ENCODE measurements around the gene SFT2D3. TPM values are rescaled to one million over a fixed set of nuclear protein-coding genes. Genes with fewer than 3 reads are reported as not detected.
A peak's percentile ranks its signal among the peaks of the same experiment; 100 is the strongest.

Gene SFT2D3
- total and polyA plus RNA-seq, 10 donors, result 3.7 to 13.2 (median 8.9) TPM

- Histone ChIP-seq H3K4me1 (peaks cover 0 to 44% (median 18%) of the 10 kb centered on the region in 6 donors), H3K27me3 (replicated peaks in 1 of 7) (peaks cover 0 to 30% (median 3%) of the 10 kb centered on the region in 7 donors), H3K36me3 (no peaks in the 10 kb centered on the region), H3K9me3 (no peaks in the 10 kb centered on the region), H3K27ac (peak overlapping the region in 5 of 8 donors; percentile 19 to 52 (median 25)), H3K4me3 (peak overlapping the region in 2 of 8 donors; percentile 21 to 43)
- 74 to 86% (median 78%) methylated on average over 14 to 19 of the region's 19 CpGs for WGBS, 5 donors
- TF ChIP-seq POLR2A (IDR thresholded peaks at IDR 0.05) (no peak), POLR2AphosphoS5 (IDR thresholded peaks at IDR 0.05) (no peak), CTCF (IDR thresholded peaks at IDR 0.05 in 8 of 11, conservative IDR thresholded peaks at IDR 0.05 in 3 of 11) (no peak)
- intact Hi-C loops (cut with DNase I; ENCODE audit: low total_unique reads), result no loop called here
- no peak for DNase-seq
Measured at GRCh38 chr2:127680706-127681287, 20.5 kb upstream of the SFT2D3 start.

GRCh38 chr2:127681288-127681804, 20.0 kb upstream of the SFT2D3 start:
- H3K36me3 ChIP-seq, result no peaks in the 10 kb centered on the region
- peak overlapping the region in 5 of 8 donors; percentile 19 to 52 (median 25) for H3K27ac ChIP-seq
- H3K4me3 ChIP-seq, result peak overlapping the region in 2 of 8 donors; percentile 21 to 43
- peaks cover 0 to 39% (median 15%) of the 10 kb centered on the region in 6 donors for H3K4me1 ChIP-seq
- peaks cover 0 to 25% (median 0%) of the 10 kb centered on the region in 7 donors for H3K27me3 ChIP-seq (replicated peaks in 1 of 7)
- 29 to 57% (median 38%) methylated on average over 12 to 25 of the region's 25 CpGs for WGBS, 5 donors
- DNase-seq, result peak; percentile 82
- intact Hi-C loops (cut with DNase I; ENCODE audit: low total_unique reads), result no loop called here
- H3K9me3 ChIP-seq, result no peaks in the 10 kb centered on the region
- TF ChIP-seq POLR2AphosphoS5 (IDR thresholded peaks at IDR 0.05) (peak in 2 of 3 donors; percentile 59 to 63), POLR2A (IDR thresholded peaks at IDR 0.05) (no peak)

- Histone ChIP-seq H3K36me3 (no peaks in the 10 kb centered on the region), H3K4me3 (no peak overlapping the region), H3K27me3 (replicated peaks in 1 of 7) (peaks cover 0 to 16% (median 0%) of the 10 kb centered on the region in 7 donors), H3K9me3 (no peaks in the 10 kb centered on the region), H3K4me1 (peaks cover 0 to 30% (median 10%) of the 10 kb centered on the region in 6 donors), H3K27ac (no peak overlapping the region)
- TF ChIP-seq POLR2AphosphoS5 (IDR thresholded peaks at IDR 0.05) (no peak), POLR2A (IDR thresholded peaks at IDR 0.05) (no peak), CTCF (IDR thresholded peaks at IDR 0.05 in 8 of 11, conservative IDR thresholded peaks at IDR 0.05 in 3 of 11) (no peak)
- WGBS, 5 donors, result 79 to 95% (median 94%) methylated on average over 6 of the region's 6 CpGs
- intact Hi-C loops (cut with DNase I; ENCODE audit: low total_unique reads), result no loop called here
- DNase-seq, result no peak
Measured at GRCh38 chr2:127681976-127682857, 19.1 kb upstream of the SFT2D3 start.

GRCh38 chr2:127683056-127683455, 18.2 kb upstream of the SFT2D3 start:
- Histone ChIP-seq H3K27me3 (replicated peaks in 1 of 7) (peaks cover 0 to 14% (median 0%) of the 10 kb centered on the region in 7 donors), H3K4me3 (no peak overlapping the region), H3K9me3 (peaks cover 0 to 4% (median 2%) of the 10 kb centered on the region in 8 donors), H3K4me1 (peaks cover 0 to 29% (median 10%) of the 10 kb centered on the region in 6 donors), H3K27ac (no peak overlapping the region), H3K36me3 (no peaks in the 10 kb centered on the region)
- intact Hi-C loops (cut with DNase I; ENCODE audit: low total_unique reads), result no loop called here
- no peak for DNase-seq
- TF ChIP-seq POLR2AphosphoS5 (IDR thresholded peaks at IDR 0.05), result no peak
- TF ChIP-seq CTCF (IDR thresholded peaks at IDR 0.05 in 8 of 11, conservative IDR thresholded peaks at IDR 0.05 in 3 of 11), result no peak
- no peak for TF ChIP-seq POLR2A (IDR thresholded peaks at IDR 0.05)
